Neuronal stem cell (in vitro differentiated cells): Measurements from ENCODE around the gene WASL.

Experiments used
- DNase-seq: peaks from one replicate; pipeline ENCODE4 v3.0.0-alpha.2; 2013; ENCODE audit warnings: low spot score
- H2AFZ ChIP-seq: one replicate; pipeline ENCODE4 v1.6.1; 2013; ENCODE audit warnings: mild to moderate bottlenecking, low read length, inconsistent platforms
- H2AK5ac ChIP-seq: 2 replicates; pipeline ENCODE4 v1.6.1; 2013; ENCODE audit warnings: low read depth, mild to moderate bottlenecking, inconsistent platforms, low read length, moderate library complexity, mixed read lengths
- H2BK120ac ChIP-seq: 2 replicates; pipeline ENCODE4 v1.6.1; 2013; ENCODE audit warnings: low read depth, mild to moderate bottlenecking, inconsistent platforms, low read length, moderate library complexity, mixed read lengths
- H2BK12ac ChIP-seq: one replicate; pipeline ENCODE4 v1.6.1; 2013; ENCODE audit warnings: low read length, inconsistent platforms
- H2BK15ac ChIP-seq: 2 replicates; pipeline ENCODE4 v1.6.1; 2013; ENCODE audit warnings: mild to moderate bottlenecking, low read length, inconsistent platforms, mixed read lengths
- H2BK5ac ChIP-seq: one replicate; pipeline ENCODE4 v1.6.1; 2013; ENCODE audit warnings: inconsistent platforms, mild to moderate bottlenecking, low read length, moderate library complexity
- H3K14ac ChIP-seq: one replicate; pipeline ENCODE4 v1.6.1; 2013; ENCODE audit warnings: low read length, inconsistent platforms
- H3K18ac ChIP-seq: 2 replicates; pipeline ENCODE4 v1.6.1; 2013; ENCODE audit warnings: low read length, inconsistent platforms
- H3K23ac ChIP-seq: 2 replicates; pipeline ENCODE4 v1.6.1; 2013; ENCODE audit warnings: low read depth, mild to moderate bottlenecking, mixed read lengths, low read length, inconsistent platforms; ENCODE audit not compliant: poor library complexity
- H3K27ac ChIP-seq: replicated peaks from 3 replicates; pipeline ENCODE4 v1.5.1; 2013; ENCODE audit warnings: low read length, inconsistent platforms
- H3K27me3 ChIP-seq, 3 experiments: 2 replicates each; pipeline ENCODE4 v1.6.1; 2013; ENCODE audit warnings: low read length in 3 of 3, mild to moderate bottlenecking in 2 of 3, inconsistent platforms in 1 of 3, low read depth in 1 of 3, mixed read lengths in 1 of 3, moderate library complexity in 1 of 3; ENCODE audit not compliant: control insufficient read depth in 3 of 3, insufficient read depth in 3 of 3
- H3K36me3 ChIP-seq, 2 donors: replicated peaks in 1 of 2; 2 replicates each; pipeline ENCODE4 v1.6.1; 2013; ENCODE audit warnings: low read length in 2 of 2; ENCODE audit not compliant: control insufficient read depth in 2 of 2, insufficient read depth in 2 of 2
- H3K4ac ChIP-seq: 2 replicates; pipeline ENCODE4 v1.6.1; 2013; ENCODE audit warnings: inconsistent platforms, mild to moderate bottlenecking, low read length, moderate library complexity
- H3K4me1 ChIP-seq, 2 donors: 1 replicate in 1 of 2; 2 replicates in 1 of 2; pipeline ENCODE4 v1.6.1; 2013; ENCODE audit warnings: low read length in 2 of 2, low read depth in 1 of 2; ENCODE audit not compliant: control insufficient read depth in 2 of 2, insufficient read depth in 1 of 2
- H3K4me2 ChIP-seq: one replicate; pipeline ENCODE4 v1.6.1; 2013; ENCODE audit warnings: mild to moderate bottlenecking, low read length, inconsistent platforms; ENCODE audit not compliant: insufficient read depth, poor library complexity, severe bottlenecking
- H3K4me3 ChIP-seq, 2 donors: 2 replicates each; pipeline ENCODE4 v1.5.1; 2013; ENCODE audit warnings: low read length in 2 of 2, mild to moderate bottlenecking in 2 of 2, inconsistent platforms in 1 of 2, moderate library complexity in 1 of 2
- H3K79me1 ChIP-seq: one replicate; pipeline ENCODE4 v1.6.1; 2013; ENCODE audit warnings: low read depth, mild to moderate bottlenecking, inconsistent platforms, low read length, moderate library complexity
- H3K9ac ChIP-seq: one replicate; pipeline ENCODE4 v1.6.1; 2013; ENCODE audit warnings: mild to moderate bottlenecking, low read depth, low read length, inconsistent platforms; ENCODE audit not compliant: poor library complexity
- H3K9me3 ChIP-seq, 2 donors: replicated peaks in 1 of 2; 2 replicates each; pipeline versions ENCODE3 to v1.6.1; 2013; ENCODE audit warnings: low read length in 2 of 2, mild to moderate bottlenecking in 2 of 2, inconsistent platforms in 1 of 2, low read depth in 1 of 2, mixed read lengths in 1 of 2, moderate library complexity in 1 of 2; ENCODE audit not compliant: control insufficient read depth in 2 of 2, insufficient read depth in 1 of 2
- H4K8ac ChIP-seq: one replicate; pipeline ENCODE4 v1.6.1; 2013; ENCODE audit warnings: low read depth, mild to moderate bottlenecking, inconsistent platforms, low read length, moderate library complexity
- H4K91ac ChIP-seq: one replicate; pipeline ENCODE4 v1.6.1; 2013; ENCODE audit warnings: low read length, low read depth, mild to moderate bottlenecking, inconsistent platforms; ENCODE audit not compliant: poor library complexity
- WGBS, 2 donors: extraction: QIAGEN DNeasy Blood & Tissue Kit; methylation state at CpG; one replicate each; pipeline ENCODE4 v1.1.7; 2013; ENCODE audit warnings: missing lambda C conversion rate in 2 of 2, mixed read lengths in 1 of 2; ENCODE audit not compliant: insufficient read length in 2 of 2, insufficient replicate concordance in 1 of 2; ENCODE audit errors: extremely low coverage in 2 of 2; 5-methylcytosine and 5-hydroxymethylcytosine counted together

WASL gene

GRCh38 chr7:123645516-123645915, 103.3 kb downstream of the WASL start:
- H2BK12ac ChIP-seq = no peak overlapping the region
- H3K4me3 ChIP-seq = no peak overlapping the region
- no peaks in the 10 kb centered on the region for H3K36me3 ChIP-seq
- no peak overlapping the region for H3K4me2 ChIP-seq
- no peak overlapping the region for H3K18ac ChIP-seq
- H3K79me1 ChIP-seq = no peaks in the 10 kb centered on the region
- no peak overlapping the region for H3K9ac ChIP-seq
- H3K4ac ChIP-seq = no peak overlapping the region
- H2BK120ac ChIP-seq = no peak overlapping the region
- peaks cover 8 to 10% of the 10 kb centered on the region in 2 donors for H3K4me1 ChIP-seq
- H3K14ac ChIP-seq = no peak overlapping the region
- no peak overlapping the region for H3K23ac ChIP-seq
- WGBS, 2 donors = no CpG with 5 or more reads among the region's 3 CpGs
- H2BK15ac ChIP-seq = no peak overlapping the region
- H3K27me3 ChIP-seq = no peaks in the 10 kb centered on the region
- H2AFZ ChIP-seq = peak overlapping the region; percentile 24
- no peak overlapping the region for H3K27ac ChIP-seq
- DNase-seq = no peak
- no peak overlapping the region for H2BK5ac ChIP-seq
- H4K8ac ChIP-seq = no peak overlapping the region
- H3K9me3 ChIP-seq = no peaks in the 10 kb centered on the region
- H4K91ac ChIP-seq = no peak overlapping the region
- H2AK5ac ChIP-seq = no peak overlapping the region

DNA sequence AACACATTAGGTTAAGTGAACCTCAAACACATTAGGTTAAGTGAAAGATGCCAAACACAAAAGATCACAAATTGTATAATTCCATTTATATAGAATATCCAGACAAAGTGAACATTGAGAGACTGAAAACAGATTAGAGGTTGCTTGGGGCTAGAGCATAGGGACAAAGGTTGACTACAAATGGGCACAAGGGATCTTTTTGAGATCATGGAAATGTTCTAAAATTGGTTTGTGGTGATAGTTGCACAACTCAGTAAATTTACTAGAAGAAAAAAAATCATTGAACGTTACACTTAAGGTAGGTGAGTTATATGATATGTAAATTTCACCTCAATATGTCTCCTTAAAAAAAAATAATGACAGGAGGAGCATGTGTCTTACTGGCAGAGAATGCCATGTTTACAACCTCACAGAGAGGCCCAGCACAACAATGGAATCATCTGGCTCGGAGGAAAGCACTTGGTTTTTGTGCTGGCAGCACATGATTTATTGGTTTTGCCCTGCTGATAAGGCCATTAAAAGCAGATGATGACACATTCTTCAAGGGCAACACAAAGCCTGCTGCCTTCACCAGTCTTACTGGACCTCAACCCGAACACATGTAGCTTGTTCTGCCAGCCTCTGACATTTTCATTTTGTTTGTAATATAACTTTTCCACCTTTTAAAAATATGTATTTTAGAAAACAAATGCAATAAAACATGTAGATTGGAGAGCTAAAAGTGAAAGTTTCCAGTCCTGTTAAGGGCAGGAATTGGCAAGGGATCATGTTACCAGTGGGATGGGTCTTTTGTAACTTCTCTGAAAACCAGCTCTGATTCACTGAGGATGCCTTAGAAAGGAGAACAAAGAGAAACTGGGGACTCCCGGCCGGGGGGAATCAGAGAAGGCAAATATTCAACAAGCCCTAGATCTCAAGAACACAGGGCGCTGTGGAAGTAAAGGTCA, 105.0 kb downstream of the WASL start:
- H3K9ac ChIP-seq = no peak overlapping the region
- no peak overlapping the region for H2BK15ac ChIP-seq
- peak overlapping the region; percentile 26 for H3K4me2 ChIP-seq
- H3K4me3 ChIP-seq = peak overlapping the region in 1 of 2 donors; percentile 35
- peaks cover 8 to 10% of the 10 kb centered on the region in 2 donors for H3K4me1 ChIP-seq
- no peak overlapping the region for H3K4ac ChIP-seq
- H2BK120ac ChIP-seq = no peak overlapping the region
- peaks cover 0 to under 1% of the 10 kb centered on the region in 2 donors for H3K9me3 ChIP-seq
- no peaks in the 10 kb centered on the region for H3K79me1 ChIP-seq
- no CpG with 5 or more reads among the region's 6 CpGs for WGBS, 2 donors
- H2BK5ac ChIP-seq = no peak overlapping the region
- H2BK12ac ChIP-seq = no peak overlapping the region
- no peak overlapping the region for H2AK5ac ChIP-seq
- peak overlapping the region; percentile 44 for H3K18ac ChIP-seq
- no peak overlapping the region for H3K23ac ChIP-seq
- H3K27ac ChIP-seq = peak overlapping the region; percentile 37
- peak overlapping the region; percentile 42 for H2AFZ ChIP-seq
- no peak overlapping the region for H4K8ac ChIP-seq
- no peaks in the 10 kb centered on the region for H3K36me3 ChIP-seq
- H3K27me3 ChIP-seq = no peaks in the 10 kb centered on the region
- peak; percentile 61 for DNase-seq
- no peak overlapping the region for H4K91ac ChIP-seq
- H3K14ac ChIP-seq = no peak overlapping the region

DNA sequence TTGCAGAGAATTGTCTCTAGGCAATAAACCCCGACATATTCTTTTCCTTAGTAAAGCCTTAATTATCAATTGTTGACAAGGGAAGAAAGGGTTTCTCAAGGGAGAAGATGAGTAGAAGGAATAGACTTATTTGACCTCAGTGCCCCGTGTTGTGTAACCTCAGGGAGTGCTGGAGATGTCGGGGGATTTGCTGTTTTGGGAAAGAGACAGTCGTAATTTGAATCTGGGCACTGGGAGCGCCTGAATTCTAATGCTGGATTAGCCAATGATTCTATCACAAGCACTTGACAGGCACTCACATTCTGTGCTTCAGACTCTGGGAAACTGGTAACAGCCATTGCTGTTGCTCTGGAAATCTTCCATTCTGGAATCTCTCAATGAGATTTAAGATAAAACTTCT, 106.9 kb downstream of the WASL start:
- H2BK5ac ChIP-seq = no peak overlapping the region
- peaks cover 10 to 11% of the 10 kb centered on the region in 2 donors for H3K4me1 ChIP-seq
- H4K8ac ChIP-seq = no peak overlapping the region
- peaks cover 0 to 5% of the 10 kb centered on the region in 2 donors for H3K9me3 ChIP-seq
- no peak for DNase-seq
- no peak overlapping the region for H3K9ac ChIP-seq
- no peak overlapping the region for H3K4me2 ChIP-seq
- H3K4ac ChIP-seq = no peak overlapping the region
- H2AFZ ChIP-seq = no peak overlapping the region
- H3K23ac ChIP-seq = no peak overlapping the region
- H3K14ac ChIP-seq = no peak overlapping the region
- H2AK5ac ChIP-seq = no peak overlapping the region
- no CpG with 5 or more reads among the region's 5 CpGs for WGBS, 2 donors
- no peaks in the 10 kb centered on the region for H3K27me3 ChIP-seq
- no peak overlapping the region for H3K27ac ChIP-seq
- H2BK15ac ChIP-seq = no peak overlapping the region
- H2BK120ac ChIP-seq = no peak overlapping the region
- H4K91ac ChIP-seq = no peak overlapping the region
- H3K79me1 ChIP-seq = no peaks in the 10 kb centered on the region
- no peaks in the 10 kb centered on the region for H3K36me3 ChIP-seq
- no peak overlapping the region for H3K4me3 ChIP-seq
- no peak overlapping the region for H3K18ac ChIP-seq
- H2BK12ac ChIP-seq = no peak overlapping the region

DNA sequence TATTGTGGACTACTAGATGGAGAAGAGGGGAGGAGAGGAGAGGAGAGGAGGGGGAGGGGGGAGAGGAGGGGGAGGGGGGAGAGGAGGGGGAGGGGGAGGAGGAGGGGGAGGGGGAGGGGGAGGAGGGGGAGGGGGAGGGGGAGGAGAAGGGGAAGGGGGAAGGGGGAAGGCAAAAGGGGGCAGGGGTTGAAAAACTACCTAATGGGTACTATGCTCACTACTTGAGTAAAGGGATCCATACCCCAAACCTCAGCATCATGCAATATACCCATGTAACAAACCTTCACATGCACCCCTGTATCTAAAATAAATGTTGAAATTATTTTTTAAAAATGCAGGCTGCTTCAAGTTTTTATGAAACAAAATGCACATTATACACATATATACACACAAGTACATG, 108.2 kb downstream of the WASL start:
- Histone ChIP-seq H2BK5ac (no peak overlapping the region), H2BK15ac (no peak overlapping the region), H3K4me3 (no peak overlapping the region), H3K27me3 (no peaks in the 10 kb centered on the region), H3K18ac (no peak overlapping the region), H3K4me1 (peaks cover 8 to 11% of the 10 kb centered on the region in 2 donors), H3K14ac (no peak overlapping the region), H3K79me1 (no peaks in the 10 kb centered on the region), H4K91ac (no peak overlapping the region), H2BK12ac (no peak overlapping the region), H2AK5ac (no peak overlapping the region), H4K8ac (no peak overlapping the region), H2BK120ac (no peak overlapping the region), H3K4ac (no peak overlapping the region), H2AFZ (no peak overlapping the region), H3K4me2 (no peak overlapping the region), H3K9me3 (peaks cover 0 to 5% of the 10 kb centered on the region in 2 donors), H3K9ac (no peak overlapping the region), H3K23ac (no peak overlapping the region), H3K36me3 (no peaks in the 10 kb centered on the region), H3K27ac (no peak overlapping the region)
- DNase-seq = no peak
